Ovary (tissue), 9 donors: ENCODE data around the gene NAALAD2. TPM values are rescaled to one million over a fixed set of nuclear protein-coding genes. Genes with fewer than 3 reads are reported as not detected.

ENCODE experiments used
- DNase-seq, 5 donors: peaks; one replicate each; pipeline ENCODE4 v3.0.0-alpha.2; 2019 to 2020
- H3K27ac ChIP-seq, 2 donors: fragments of 200-600 bp; one replicate each; pipeline versions ENCODE4 v1.5.1 to v1.8.0; 2019 to 2022
- H3K27me3 ChIP-seq: fragments of 200-600 bp; one replicate; pipeline ENCODE4 v1.8.0; 2022
- H3K36me3 ChIP-seq: fragments of 200-600 bp; sonication (generic); one replicate; pipeline ENCODE4 v1.5.1; 2019
- H3K4me1 ChIP-seq: one replicate; pipeline ENCODE4 v1.8.1; 2013; ENCODE audit warnings: mild to moderate bottlenecking, moderate library complexity; ENCODE audit not compliant: insufficient read depth
- H3K4me3 ChIP-seq: fragments of 200-600 bp; sonication (generic); one replicate; pipeline ENCODE4 v1.5.1; 2017
- H3K9me3 ChIP-seq, 2 donors: fragments of 200-600 bp in 1 of 2; sonication (generic) in 1 of 2; one replicate each; pipeline versions ENCODE4 v1.5.1 to v1.8.1; 2013 to 2019; ENCODE audit warnings: mild to moderate bottlenecking in 1 of 2, moderate library complexity in 1 of 2
- CTCF ChIP-seq, 3 donors: fragments of 450-650 bp in 2 of 3; fragments of 200-600 bp in 1 of 3; IDR thresholded peaks; one replicate each; pipeline versions ENCODE4 v1.5.1 to v1.8.0; 2016 to 2022; ENCODE audit warnings: antibody characterized with exemption in 3 of 3, mild to moderate bottlenecking in 1 of 3
- EP300 ChIP-seq: sonication (generic); formaldehyde crosslinking; IDR thresholded peaks from one replicate; pipeline ENCODE4 v1.6.1; 2017; ENCODE audit warnings: antibody characterized with exemption
- POLR2A ChIP-seq: fragments of 450-650 bp; IDR thresholded peaks from one replicate; pipeline ENCODE4 v1.6.1; 2017; ENCODE audit warnings: antibody characterized with exemption, mild to moderate bottlenecking, moderate library complexity
- WGBS, 3 donors: extraction: QIAGEN DNeasy Blood & Tissue Kit in 1 of 3; methylation state at CpG; one replicate each; pipeline versions ENCODE4 v1.1.5 to v1.1.7; 2013 to 2017; 5-methylcytosine and 5-hydroxymethylcytosine counted together
- intact Hi-C, 4 donors: fragments of 100-400 bp; cut with DNase I; formaldehyde crosslinking; loops; one replicate each; pipeline versions ENCODE4 v1.11.0 to v1.15.1; 2022 to 2023
- polyA plus RNA-seq, 2 donors: library from polyadenylated mRNA; stranded (reverse); fragments of 200-250 nt in 1 of 2; fragments of 350-450 nt in 1 of 2; fragmentation: Illumina TruSeq in 1 of 2; extraction: RNeasy Lipid Tissue Mini Kit (QIAGEN cat#74804) in 1 of 2; gene quantifications; one replicate each; pipeline ENCODE4 v1.2.3, GENCODE V29; 2013 to 2014
- total RNA-seq, 7 donors: library from RNA; depleted of rRNA in 2 of 7; stranded (reverse); fragments of >200 nt in 2 of 7; fragmentation: NEBNext Ultra II Directional in 3 of 7; extraction: Animal tissue kit (Norgen Biotek cat#: 25700) in 3 of 7; gene quantifications; one replicate each; pipeline versions ENCODE4 v1.1.0 to v1.2.4, GENCODE V29; 2016 to 2023
- donor health status: DM: no; HTN: no; CAD: no; lungs with moderate emphysema.
- donor health status: DM: no; HTN: no; CAD: no.
- donor health status: Bipolar disorder and iron deficiency.
- donor health status: DM: yes; HTN: yes; CAD: no.
- donor health status: DM: no; HTN: no; CAD: no.
- donor health status: DM: yes; HTN: yes; CAD: no.

Gene NAALAD2
- total and polyA plus RNA-seq, 9 donors = 3.2 to 17.5 (median 4.6) TPM

- no peak overlapping the region for H3K4me3 ChIP-seq
- TF ChIP-seq POLR2A = no peak
- TF ChIP-seq EP300 = no peak
- no peak for TF ChIP-seq CTCF (IDR thresholded peaks at IDR 0.05)
- intact Hi-C loops = no loop called here
- 89 to 91% (median 90%) methylated on average over 4 of the region's 4 CpGs for WGBS, 3 donors
- no peaks in the 10 kb centered on the region for H3K36me3 ChIP-seq
- no peaks in the 10 kb centered on the region for H3K9me3 ChIP-seq
- no peak overlapping the region for H3K27ac ChIP-seq
- no peaks in the 10 kb centered on the region for H3K4me1 ChIP-seq
- H3K27me3 ChIP-seq = no peaks in the 10 kb centered on the region
- no peak for DNase-seq
These were observed 58.6 kb downstream of the NAALAD2 start for GRCh38 chr11:90192869-90193582.

GRCh38 chr11:90197377-90197776 is 62.9 kb downstream of the NAALAD2 start:
- WGBS, 3 donors = 84 to 95% (median 92%) methylated on average over 1 of the region's 1 CpG
- intact Hi-C loops = no loop called here

GRCh38 chr11:90202342-90202741 is 67.9 kb downstream of the NAALAD2 start:
- Histone ChIP-seq H3K36me3 (no peaks in the 10 kb centered on the region), H3K4me1 (no peaks in the 10 kb centered on the region), H3K27me3 (no peaks in the 10 kb centered on the region), H3K27ac (no peak overlapping the region), H3K9me3 (no peaks in the 10 kb centered on the region), H3K4me3 (no peak overlapping the region)
- no peak for DNase-seq
- intact Hi-C loops = no loop called here
- TF ChIP-seq CTCF (IDR thresholded peaks at IDR 0.05) (no peak), POLR2A (no peak), EP300 (no peak)
- WGBS, 3 donors = 77 to 84% (median 79%) methylated on average over 3 of the region's 3 CpGs

More at GRCh38 chr11:90197377-90197776, 62.9 kb downstream of the NAALAD2 start:
- H3K9me3 ChIP-seq = no peaks in the 10 kb centered on the region
- H3K36me3 ChIP-seq = no peaks in the 10 kb centered on the region
- H3K4me3 ChIP-seq = no peak overlapping the region
- H3K27ac ChIP-seq = no peak overlapping the region
- H3K27me3 ChIP-seq = no peaks in the 10 kb centered on the region
- DNase-seq = no peak
- TF ChIP-seq EP300 = no peak
- no peak for TF ChIP-seq CTCF (IDR thresholded peaks at IDR 0.05)
- TF ChIP-seq POLR2A = no peak
- no peaks in the 10 kb centered on the region for H3K4me1 ChIP-seq

DNA sequence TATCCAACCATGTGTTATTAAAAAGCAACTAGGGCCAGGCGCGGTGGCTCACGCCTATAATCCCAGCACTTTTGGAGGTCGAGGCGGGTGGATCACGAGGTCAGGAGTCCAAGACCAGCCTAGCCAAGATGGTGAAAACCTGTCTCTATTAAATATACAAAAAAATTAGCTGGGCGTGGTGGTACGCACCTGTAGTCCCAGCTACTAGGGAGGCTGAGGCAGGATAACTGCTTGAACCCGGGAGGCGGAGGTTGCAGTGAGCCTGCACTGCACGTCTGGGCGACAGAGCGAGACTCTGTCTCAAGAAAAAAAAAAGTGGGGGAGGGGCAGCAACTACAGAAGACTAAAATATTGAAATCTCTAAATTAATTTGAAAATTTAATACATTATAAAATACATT is 69.9 kb downstream of the NAALAD2 start:
- TF ChIP-seq CTCF (IDR thresholded peaks at IDR 0.05) = no peak
- no peak for TF ChIP-seq EP300
- no peak for TF ChIP-seq POLR2A
- Histone ChIP-seq H3K36me3 (no peaks in the 10 kb centered on the region), H3K4me1 (no peaks in the 10 kb centered on the region), H3K4me3 (no peak overlapping the region), H3K27ac (no peak overlapping the region), H3K9me3 (no peaks in the 10 kb centered on the region), H3K27me3 (no peaks in the 10 kb centered on the region)
- no peak for DNase-seq
- WGBS, 3 donors = 91 to 94% (median 93%) methylated on average over 13 of the region's 13 CpGs
- intact Hi-C loops = no loop called here
